SK-N-MC (cell line): Measurements from ENCODE around the gene ABHD15.

ENCODE experiments used
- EZH2 ChIP-seq: fragments of 200-600 bp; sonication (generic); IDR thresholded peaks from one replicate; pipeline ENCODE4 v1.6.1; 2017; ENCODE audit warnings: antibody characterized with exemption
- POLR2AphosphoS5 ChIP-seq: IDR thresholded peaks from 2 replicates; pipeline ENCODE4 v1.6.1; 2012; ENCODE audit warnings: mild to moderate bottlenecking, low read depth, low read length, borderline replicate concordance

DNA sequence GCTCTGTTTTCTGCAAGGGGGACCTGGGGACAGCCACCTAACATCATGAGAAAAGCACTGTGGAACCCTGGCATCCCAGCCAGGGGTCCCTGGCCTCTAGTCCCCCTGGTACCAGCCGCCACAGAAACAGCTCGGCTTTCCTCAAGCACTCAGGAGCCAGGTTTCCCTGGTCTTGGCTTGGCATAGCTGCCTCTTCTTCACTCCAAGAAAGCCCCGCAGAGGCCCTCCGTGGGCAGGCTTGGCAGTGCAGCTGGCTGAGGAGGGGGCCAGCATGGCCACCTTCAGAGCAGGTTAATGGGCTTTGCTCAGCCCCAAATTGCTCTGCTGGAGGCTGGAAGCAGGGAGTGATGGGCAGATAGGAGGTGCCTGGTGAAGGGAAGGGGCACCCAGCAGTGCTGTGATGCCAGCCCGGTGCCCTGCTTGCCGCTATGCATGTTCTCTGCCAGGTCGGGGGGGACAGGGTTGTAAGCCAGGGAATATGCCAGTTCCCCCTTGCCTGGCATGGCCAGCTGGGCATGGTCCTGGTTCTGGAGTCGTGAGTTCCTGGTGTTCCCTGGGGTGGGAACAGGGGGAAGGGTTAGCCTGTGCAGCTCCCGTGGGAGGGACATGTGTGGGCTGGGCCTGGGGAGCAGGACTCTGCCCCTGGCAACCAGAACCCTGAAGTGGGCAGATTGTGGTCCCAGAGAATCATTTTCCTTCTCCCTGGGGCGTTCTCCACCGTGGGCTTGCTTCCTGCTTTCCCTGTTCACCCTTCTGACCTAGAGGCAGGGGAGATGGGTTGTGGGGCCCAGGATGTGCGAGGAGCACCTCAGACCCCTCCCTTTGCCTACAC lies 29.3 kb upstream of the ABHD15 start:
- TF ChIP-seq POLR2AphosphoS5, result no peak
- TF ChIP-seq EZH2, result no peak
